IPS-18c (cell line): ENCODE results near the gene ADAMTS9.

ENCODE experiments used
- H3K4me3 ChIP-seq: 2 replicates; pipeline ENCODE4 v1.7.0; 2013; ENCODE audit warnings: low read depth, mild to moderate bottlenecking, low read length, moderate library complexity; ENCODE audit not compliant: insufficient read depth
- H3K9me3 ChIP-seq: one replicate; pipeline ENCODE4 v1.6.1; 2013; ENCODE audit warnings: mild to moderate bottlenecking, low read length, moderate library complexity; ENCODE audit not compliant: control insufficient read depth, insufficient read depth

The ADAMTS9 gene

DNA sequence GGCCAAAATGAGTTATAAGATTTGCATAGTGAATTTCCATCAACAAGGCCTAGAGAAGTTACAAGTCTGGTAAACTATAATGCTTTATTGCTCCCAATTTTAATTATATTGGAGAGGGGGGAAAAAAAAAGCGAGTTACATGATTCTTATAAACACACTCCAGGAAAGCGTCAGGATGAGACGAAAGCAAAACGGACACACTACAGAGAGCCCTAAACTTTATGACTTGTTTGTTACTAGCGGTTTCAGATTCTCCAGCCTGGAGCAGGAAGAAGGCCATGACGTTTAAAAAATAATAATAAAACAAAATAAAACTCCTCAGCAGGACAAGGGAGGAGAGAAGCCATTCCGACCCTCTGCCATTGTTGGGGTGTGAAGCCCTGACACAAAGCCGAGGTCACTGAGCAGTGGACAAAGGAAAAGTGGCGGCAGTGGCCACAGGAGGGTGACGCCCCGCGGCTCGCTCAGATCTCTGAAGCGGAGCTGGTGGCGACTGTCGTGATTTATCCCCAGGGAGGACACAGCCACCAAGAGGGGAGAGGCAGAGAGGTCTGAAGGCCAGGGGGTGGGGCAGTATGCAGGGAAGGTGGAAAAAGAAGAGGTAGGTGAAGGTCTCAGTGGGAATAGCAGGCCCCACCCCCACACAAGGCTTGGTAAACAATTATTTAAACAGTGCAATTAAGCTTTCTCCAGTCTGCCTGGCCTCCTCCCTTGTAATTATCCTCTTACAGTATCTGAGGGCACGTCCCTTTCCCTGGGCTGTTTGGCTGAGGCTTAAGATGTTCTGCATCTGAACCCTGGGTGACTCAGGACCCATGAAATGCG, 45.3 kb downstream of the ADAMTS9 start:
- Histone ChIP-seq H3K9me3 (no peaks in the 10 kb centered on the region), H3K4me3 (no peak overlapping the region)

- H3K4me3 ChIP-seq, result no peak overlapping the region
- H3K9me3 ChIP-seq, result no peaks in the 10 kb centered on the region
Observed at GRCh38 chr3:64638981-64639481, 48.8 kb downstream of the ADAMTS9 start.

DNA sequence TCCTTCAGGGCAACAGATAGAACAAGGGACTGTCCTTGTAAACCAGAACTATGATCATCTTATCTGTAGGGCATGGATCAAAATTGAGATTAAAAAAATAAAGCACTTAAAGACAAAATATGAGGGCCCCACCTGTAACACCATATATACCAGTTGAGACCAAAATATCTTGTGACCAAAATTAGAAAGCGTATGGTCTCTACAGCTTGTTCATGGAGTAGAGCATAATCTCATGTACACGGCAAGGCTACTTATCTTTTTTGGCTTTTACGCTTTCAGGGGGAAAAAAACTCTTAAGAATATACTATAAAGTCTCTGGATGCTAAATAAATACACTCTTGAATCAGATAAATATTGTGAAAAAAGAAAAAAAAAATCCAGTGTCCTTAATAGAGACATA, 49.3 kb downstream of the ADAMTS9 start:
- Histone ChIP-seq H3K4me3 (no peak overlapping the region), H3K9me3 (no peaks in the 10 kb centered on the region)

DNA sequence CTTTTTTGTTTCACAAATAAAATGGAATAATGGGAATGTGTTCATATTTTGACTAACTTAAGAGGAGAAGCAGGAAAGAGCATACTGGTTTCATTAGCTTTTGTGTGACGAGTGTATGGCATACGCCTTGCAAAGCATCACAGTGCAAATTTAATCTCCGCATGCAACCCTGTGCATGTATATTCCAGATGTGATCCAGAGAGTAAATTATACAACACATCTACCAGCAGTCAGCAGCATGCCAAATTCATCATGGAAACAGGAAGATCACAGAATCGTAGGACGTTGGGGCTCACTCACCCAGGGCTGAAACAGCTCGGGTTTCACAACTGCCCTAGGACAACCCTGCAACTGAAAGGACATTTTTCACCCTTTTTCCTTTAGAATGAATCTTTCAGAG, 53.4 kb downstream of the ADAMTS9 start:
- Histone ChIP-seq H3K9me3 (no peaks in the 10 kb centered on the region), H3K4me3 (no peak overlapping the region)

DNA sequence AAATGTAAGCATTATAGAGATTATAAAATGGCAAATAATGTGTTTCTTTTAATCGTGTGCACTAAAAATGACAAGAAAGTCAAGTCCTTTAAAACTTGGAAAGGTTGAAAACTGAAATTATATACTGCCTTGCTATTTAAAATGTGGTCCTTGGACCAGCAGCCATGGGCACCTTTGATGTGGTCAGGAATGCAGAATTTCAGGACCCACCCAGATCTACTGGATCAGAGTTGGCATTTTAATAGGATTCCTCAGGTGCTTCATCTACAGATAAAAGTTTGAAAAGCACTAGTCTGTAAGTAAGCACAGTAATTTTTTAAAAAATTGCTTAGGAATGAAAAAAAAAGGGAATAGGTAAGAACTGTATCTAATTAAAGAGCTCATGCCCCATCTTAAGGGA, 55.8 kb downstream of the ADAMTS9 start:
- Histone ChIP-seq H3K4me3 (no peak overlapping the region), H3K9me3 (no peaks in the 10 kb centered on the region)

GRCh38 chr3:64627471-64628321, 60.1 kb downstream of the ADAMTS9 start:
- H3K4me3 ChIP-seq, result no peak overlapping the region
- no peaks in the 10 kb centered on the region for H3K9me3 ChIP-seq

- Histone ChIP-seq H3K4me3 (no peak overlapping the region), H3K9me3 (no peaks in the 10 kb centered on the region)
Observed at GRCh38 chr3:64627042-64627441, 60.8 kb downstream of the ADAMTS9 start.

GRCh38 chr3:64625381-64625780, 62.4 kb downstream of the ADAMTS9 start:
- Histone ChIP-seq H3K4me3 (no peak overlapping the region), H3K9me3 (no peaks in the 10 kb centered on the region)

GRCh38 chr3:64623125-64623524, 64.7 kb downstream of the ADAMTS9 start:
- no peaks in the 10 kb centered on the region for H3K9me3 ChIP-seq
- H3K4me3 ChIP-seq, result no peak overlapping the region

GRCh38 chr3:64621726-64622395, 65.9 kb downstream of the ADAMTS9 start:
- no peaks in the 10 kb centered on the region for H3K9me3 ChIP-seq
- H3K4me3 ChIP-seq, result no peak overlapping the region

DNA sequence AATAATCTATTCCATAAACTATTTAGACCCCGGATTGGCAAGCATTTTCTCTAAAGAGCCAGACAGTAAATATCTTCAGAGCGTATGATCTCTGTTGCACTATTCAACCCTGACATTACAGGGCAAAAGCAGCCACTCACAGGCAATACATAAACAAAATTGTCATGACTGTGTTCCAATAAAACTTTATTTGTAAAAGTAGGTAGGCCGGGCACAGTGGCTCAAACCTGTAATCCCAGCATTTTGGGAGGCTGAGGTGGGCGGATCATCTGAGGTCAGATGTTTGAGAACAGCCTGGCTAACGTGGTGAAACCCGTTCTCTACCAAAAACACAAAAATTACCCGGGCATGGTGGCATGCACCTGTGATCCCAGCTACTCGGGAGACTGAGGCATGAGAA, 66.5 kb downstream of the ADAMTS9 start:
- Histone ChIP-seq H3K4me3 (no peak overlapping the region), H3K9me3 (no peaks in the 10 kb centered on the region)

DNA sequence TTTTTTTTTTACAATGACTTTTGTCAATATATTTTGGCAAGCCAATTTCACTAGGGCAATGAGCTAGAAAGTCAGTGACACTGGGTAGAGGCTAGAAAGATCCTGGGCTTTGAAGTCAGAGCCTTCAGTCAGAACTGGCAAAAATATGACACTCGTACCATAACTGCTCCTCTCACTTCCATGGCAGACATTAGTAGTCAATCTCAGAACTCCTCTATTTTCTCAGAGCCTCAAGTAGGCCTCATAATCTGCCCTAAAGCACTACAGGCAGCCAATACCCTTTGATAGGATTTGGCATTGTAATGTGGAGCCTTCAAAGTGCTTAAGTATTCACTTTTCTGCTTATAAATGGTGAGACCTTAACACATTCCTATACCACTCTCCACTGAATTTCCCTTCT, 67.8 kb downstream of the ADAMTS9 start:
- no peaks in the 10 kb centered on the region for H3K9me3 ChIP-seq
- H3K4me3 ChIP-seq, result no peak overlapping the region

- H3K4me3 ChIP-seq, result no peak overlapping the region
- H3K9me3 ChIP-seq, result no peaks in the 10 kb centered on the region
Observed at GRCh38 chr3:64619216-64619615, 68.6 kb downstream of the ADAMTS9 start.

- no peak overlapping the region for H3K4me3 ChIP-seq
- H3K9me3 ChIP-seq, result no peaks in the 10 kb centered on the region
Observed at GRCh38 chr3:64617610-64618009, 70.2 kb downstream of the ADAMTS9 start.

- H3K4me3 ChIP-seq, result no peak overlapping the region
- H3K9me3 ChIP-seq, result no peaks in the 10 kb centered on the region
Observed at GRCh38 chr3:64616953-64617352, 70.8 kb downstream of the ADAMTS9 start.

DNA sequence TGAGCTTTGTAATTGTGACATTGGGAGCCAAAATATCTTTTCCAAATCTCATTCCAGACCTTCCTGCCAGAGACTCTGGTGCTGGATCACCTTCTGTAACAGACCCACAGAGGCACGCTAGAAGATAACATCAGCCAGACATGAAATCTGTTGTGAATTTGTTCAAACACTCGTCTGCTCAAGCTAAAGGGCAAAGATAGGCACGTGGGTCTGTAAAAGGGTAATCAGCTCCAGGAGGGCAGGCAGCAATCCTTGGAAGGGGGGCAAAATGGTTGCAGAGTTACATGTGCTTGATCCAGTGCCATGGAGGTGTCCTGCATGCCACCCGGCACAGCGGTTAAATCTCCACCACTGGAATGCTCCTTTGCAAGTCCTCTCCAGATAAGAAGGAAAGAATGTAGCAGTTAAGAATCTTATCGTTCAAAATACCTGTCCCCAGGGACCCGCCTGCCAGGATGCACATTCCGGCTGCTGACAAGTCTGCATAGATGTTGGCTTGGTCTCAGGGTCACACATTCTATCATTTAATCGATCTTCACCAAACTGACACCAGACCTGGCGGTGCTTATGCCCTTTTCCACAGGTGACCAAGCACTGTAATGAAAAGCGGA, 74.8 kb downstream of the ADAMTS9 start:
- no peaks in the 10 kb centered on the region for H3K9me3 ChIP-seq
- no peak overlapping the region for H3K4me3 ChIP-seq
